GM13976 (cell line): ENCODE data around the gene OR6X1.

ENCODE experiments used
- DNase-seq: peaks from one replicate; pipeline ENCODE4 v3.0.0; 2012; ENCODE audit warnings: low spot score
- in situ Hi-C: fragments of 300-500 bp; cut with MboI; formaldehyde crosslinking; loops from one replicate; pipeline ENCODE4 v1.12.0; 2022; ENCODE audit warnings: low sequenced_read_pairs, mixed read lengths, inconsistent platforms; ENCODE audit not compliant: unreplicated experiment
- TF ChIP-seq, protein P1 (sequence below): IDR thresholded peaks from 2 replicates; pipeline ENCODE4 v1.5.1; 2012; ENCODE audit warnings: borderline replicate concordance, mild to moderate bottlenecking; ENCODE audit not compliant: insufficient read depth; ENCODE audit errors: extremely low read depth, missing control alignments, control extremely low read depth

OR6X1 gene

DNA sequence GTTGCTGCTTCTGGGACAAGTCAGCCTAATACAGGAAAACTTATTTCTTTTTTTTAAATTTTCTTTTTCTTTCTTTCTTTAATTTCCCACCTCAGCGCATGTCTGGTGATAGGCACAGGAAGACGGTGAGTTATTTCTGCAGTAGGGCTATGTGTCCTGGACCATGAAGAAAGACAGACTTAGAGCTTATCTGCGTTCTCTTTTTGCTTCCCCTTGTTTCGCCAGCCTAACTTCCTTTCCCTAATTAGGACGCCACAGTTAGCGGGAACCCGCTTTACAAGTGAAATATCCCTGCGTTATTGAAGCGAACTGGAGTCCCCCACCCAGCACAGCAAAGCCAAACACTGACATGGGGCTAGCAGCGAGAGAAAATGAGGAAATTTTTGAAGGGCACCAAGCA lies 43.2 kb upstream of the OR6X1 start:
- TF ChIP-seq, protein P1, sequence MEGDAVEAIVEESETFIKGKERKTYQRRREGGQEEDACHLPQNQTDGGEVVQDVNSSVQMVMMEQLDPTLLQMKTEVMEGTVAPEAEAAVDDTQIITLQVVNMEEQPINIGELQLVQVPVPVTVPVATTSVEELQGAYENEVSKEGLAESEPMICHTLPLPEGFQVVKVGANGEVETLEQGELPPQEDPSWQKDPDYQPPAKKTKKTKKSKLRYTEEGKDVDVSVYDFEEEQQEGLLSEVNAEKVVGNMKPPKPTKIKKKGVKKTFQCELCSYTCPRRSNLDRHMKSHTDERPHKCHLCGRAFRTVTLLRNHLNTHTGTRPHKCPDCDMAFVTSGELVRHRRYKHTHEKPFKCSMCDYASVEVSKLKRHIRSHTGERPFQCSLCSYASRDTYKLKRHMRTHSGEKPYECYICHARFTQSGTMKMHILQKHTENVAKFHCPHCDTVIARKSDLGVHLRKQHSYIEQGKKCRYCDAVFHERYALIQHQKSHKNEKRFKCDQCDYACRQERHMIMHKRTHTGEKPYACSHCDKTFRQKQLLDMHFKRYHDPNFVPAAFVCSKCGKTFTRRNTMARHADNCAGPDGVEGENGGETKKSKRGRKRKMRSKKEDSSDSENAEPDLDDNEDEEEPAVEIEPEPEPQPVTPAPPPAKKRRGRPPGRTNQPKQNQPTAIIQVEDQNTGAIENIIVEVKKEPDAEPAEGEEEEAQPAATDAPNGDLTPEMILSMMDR = no peak
- in situ Hi-C loops = no loop called here
- no peak for DNase-seq

DNA sequence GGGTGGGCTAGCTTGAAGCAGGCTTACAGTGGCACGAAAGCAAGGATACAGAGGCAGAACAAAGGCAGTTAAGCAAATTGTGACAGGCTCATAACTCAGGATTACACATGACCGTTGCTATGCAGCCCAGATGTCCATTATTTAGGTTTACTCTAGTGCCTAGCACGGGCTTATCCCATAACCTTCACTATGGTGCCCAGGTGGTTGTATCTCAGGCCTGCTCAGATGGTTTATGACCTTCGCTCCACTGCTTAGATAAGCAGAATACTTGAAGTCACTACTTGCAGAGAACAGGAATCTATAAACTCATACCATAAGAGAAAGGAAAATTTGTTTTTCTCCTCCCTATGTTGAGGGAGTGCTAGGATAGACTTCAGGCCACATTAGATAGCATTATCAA lies 42.8 kb upstream of the OR6X1 start:
- TF ChIP-seq, protein P1 = no peak
- in situ Hi-C loops = no loop called here
- no peak for DNase-seq

DNA sequence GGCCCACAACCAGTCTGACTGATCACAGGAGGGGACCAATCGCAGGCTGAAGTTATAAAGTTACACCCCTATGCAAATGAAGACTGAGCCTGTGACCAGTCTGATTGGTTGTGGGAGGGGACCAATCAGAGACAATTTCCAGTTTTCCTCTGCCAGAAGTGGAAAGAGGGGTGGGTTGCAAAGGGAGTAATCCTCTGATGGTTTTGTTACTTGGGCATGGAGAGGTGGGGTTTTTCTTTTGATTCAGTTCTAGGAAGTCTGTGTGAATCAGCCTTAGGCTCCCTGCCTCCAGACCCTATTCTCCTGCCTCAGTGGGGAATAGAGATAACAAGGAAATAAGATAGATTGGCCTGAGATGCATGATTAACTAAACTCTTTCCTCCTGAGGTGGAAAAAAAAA lies 41.9 kb upstream of the OR6X1 start:
- in situ Hi-C loops = no loop called here
- no peak for DNase-seq
- TF ChIP-seq, protein P1 = no peak

DNA sequence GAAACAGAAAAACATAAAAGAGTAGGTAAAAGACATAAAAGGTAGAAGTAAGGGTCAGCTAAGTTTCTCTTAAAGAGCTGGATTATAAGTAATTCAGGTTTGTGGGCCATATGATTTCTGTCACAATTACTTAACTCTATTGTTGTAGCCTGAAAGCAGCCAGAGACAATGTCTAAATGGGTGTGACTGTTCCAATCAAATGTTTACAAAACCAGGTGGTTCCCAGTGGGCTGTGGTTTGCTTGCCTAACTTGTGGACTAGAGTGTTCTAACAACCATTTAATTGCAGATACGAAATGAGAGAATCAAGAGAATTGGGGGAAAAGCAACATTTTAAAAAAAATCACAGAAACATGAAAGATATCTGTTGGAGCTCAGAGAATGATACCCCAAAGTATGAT lies 29.2 kb upstream of the OR6X1 start:
- in situ Hi-C loops = no loop called here
- DNase-seq = no peak
- TF ChIP-seq, protein P1 = no peak

DNA sequence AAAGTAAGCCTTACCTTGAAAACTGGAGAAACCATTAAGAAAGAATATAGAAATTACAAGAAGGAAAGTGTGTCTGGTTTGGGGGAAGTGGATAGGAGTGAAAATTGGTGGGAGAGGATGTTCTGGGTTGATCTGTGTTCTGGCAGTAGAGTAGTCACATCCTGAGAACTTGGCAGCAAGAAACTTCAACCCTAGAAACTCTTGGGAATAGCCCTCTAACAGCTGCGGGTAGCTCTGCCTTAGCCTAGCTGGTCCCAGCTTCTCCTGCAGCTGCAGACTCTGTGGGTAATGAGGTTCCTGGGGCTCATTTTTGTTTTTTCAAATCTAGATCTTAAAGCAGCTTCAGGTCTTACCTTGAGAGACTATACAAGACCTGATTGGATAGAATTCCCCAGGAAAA lies 24.2 kb upstream of the OR6X1 start:
- in situ Hi-C loops = no loop called here
- TF ChIP-seq, protein P1 = no peak
- DNase-seq = no peak

DNA sequence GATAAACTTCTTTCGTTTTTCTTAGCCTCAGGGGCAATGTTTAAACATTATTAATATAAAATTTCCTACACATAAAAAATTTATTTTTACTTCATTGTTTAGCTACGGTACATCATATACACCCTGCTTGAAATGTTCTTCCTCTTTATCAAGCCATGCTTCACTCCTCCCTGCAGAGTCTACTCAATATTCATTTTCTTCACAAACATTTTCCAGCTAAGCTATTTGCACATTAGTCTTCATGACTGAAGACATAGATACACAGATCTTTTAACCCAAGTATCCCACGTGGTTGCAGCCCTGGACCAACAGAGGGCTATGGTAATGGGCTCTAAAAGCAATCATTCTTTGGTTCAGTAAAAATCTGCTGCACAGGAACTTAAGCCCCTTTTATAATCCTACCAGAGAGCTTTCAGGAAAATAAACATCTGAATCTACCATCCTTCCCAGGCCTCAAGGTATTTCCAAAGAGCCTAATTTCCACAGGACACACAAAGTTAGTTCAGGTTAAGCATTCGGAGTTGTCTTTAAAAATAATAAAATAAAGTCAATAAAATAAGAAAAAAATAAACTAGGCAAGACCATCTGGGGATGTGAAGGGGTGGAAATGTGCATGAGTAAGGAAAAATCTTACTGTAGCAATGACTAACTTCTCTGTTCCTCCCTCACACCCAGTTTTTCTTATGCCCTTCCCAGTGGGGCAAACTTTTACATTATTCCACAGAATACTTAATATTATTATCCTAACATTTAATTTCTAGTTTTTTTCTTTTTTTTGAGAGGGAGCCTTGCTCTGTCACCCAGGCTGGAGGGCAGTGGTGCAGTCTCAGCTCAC lies 21.6 kb upstream of the OR6X1 start:
- in situ Hi-C loops = no loop called here
- TF ChIP-seq, protein P1 = no peak
- DNase-seq = no peak
